Measurements from ENCODE around the gene PTH2R.
"Not testable (repeated sequence)": the region's sequence is repeated elsewhere in the genome, so short reads cannot be mapped to it uniquely, and the experiment has no call there.

Gene PTH2R

GRCh38 chr2:208375491-208376068 is 31.0 kb upstream of the PTH2R start:
- H3K27ac ChIP-seq, result no peak overlapping the region

DNA sequence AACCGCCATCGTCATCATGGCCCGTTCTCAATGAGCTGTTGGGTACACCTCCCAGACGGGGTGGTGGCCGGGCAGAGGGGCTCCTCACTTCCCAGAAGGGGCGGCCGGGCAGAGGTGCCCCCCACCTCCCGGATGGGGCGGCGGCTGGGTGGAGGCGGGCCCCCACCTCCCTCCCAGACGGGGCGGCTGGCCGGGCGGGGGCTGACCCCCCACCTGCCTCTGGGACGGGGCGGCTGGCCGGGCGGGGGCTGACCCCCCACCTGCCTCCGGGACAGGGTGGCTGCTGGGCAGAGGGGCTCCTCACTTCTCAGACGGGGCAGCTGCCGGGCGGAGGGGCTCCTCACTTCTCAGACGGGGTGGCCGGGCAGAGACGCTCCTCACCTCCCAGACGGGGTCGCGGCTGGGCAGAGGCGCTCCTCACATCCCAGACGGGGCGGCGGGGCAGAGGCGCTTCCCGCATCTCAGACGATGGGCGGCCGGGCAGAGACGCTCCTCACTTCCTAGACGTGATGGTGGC is 29.2 kb upstream of the PTH2R start:
- not testable (repeated sequence) for H3K27ac ChIP-seq

More at GRCh38 chr2:208375491-208376068, 31.0 kb upstream of the PTH2R start:
- TF ChIP-seq, protein P1, sequence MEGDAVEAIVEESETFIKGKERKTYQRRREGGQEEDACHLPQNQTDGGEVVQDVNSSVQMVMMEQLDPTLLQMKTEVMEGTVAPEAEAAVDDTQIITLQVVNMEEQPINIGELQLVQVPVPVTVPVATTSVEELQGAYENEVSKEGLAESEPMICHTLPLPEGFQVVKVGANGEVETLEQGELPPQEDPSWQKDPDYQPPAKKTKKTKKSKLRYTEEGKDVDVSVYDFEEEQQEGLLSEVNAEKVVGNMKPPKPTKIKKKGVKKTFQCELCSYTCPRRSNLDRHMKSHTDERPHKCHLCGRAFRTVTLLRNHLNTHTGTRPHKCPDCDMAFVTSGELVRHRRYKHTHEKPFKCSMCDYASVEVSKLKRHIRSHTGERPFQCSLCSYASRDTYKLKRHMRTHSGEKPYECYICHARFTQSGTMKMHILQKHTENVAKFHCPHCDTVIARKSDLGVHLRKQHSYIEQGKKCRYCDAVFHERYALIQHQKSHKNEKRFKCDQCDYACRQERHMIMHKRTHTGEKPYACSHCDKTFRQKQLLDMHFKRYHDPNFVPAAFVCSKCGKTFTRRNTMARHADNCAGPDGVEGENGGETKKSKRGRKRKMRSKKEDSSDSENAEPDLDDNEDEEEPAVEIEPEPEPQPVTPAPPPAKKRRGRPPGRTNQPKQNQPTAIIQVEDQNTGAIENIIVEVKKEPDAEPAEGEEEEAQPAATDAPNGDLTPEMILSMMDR (conservative IDR thresholded peaks at IDR 0.05), result no peak
- TF ChIP-seq ZFX (IDR thresholded peaks at IDR 0.05), result no peak

DNA sequence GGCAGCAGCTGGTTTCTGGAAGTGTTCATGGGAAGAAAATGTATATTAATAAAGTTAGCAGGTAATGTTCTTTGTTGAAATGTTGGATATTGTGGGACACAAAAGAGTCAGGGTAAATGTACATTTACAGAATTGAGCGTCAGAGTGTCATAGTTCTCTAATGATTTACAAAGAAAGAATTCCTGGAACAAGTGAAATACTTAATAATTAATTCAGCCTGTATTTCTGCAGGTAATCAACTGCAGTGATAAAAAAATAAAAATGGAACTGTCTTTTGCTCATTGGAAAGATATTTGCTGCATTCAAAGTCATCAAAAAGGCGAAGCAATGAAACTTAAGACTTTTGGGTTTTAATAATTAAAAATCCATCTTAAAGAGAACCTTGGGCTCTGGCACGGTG is 27.4 kb upstream of the PTH2R start:
- no peak overlapping the region for H3K27ac ChIP-seq
- no peak for TF ChIP-seq ZFX (IDR thresholded peaks at IDR 0.05)
- TF ChIP-seq, protein P1 (conservative IDR thresholded peaks at IDR 0.05), result no peak

- TF ChIP-seq, protein P1 (conservative IDR thresholded peaks at IDR 0.05), result no peak
- no peak for TF ChIP-seq ZFX (IDR thresholded peaks at IDR 0.05)
Measured at GRCh38 chr2:208384637-208385036, 22.0 kb upstream of the PTH2R start.

DNA sequence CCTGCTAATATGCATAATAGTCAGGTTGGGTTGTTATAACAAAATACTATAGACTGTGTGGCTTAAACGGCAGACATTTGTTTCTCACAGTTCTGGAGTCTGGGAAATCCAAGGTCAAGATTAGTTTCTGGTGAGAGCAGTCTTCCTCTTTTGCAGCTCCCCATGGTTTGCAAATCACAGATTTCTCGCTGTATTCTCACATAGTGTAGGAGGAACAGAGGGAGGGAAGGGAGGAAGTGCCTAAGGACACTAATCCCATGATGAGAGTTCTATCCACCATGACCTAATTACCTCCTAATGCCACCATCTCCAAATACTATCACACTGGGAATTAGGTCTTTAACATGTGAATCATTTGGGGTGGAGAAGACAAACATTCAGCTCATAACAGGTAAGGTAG is 20.1 kb upstream of the PTH2R start:
- TF ChIP-seq ZFX (IDR thresholded peaks at IDR 0.05), result no peak
- TF ChIP-seq, protein P1 (conservative IDR thresholded peaks at IDR 0.05), result no peak
- H3K27ac ChIP-seq, result no peak overlapping the region

More at GRCh38 chr2:208384637-208385036, 22.0 kb upstream of the PTH2R start:
- no peak overlapping the region for H3K27ac ChIP-seq

GRCh38 chr2:208389940-208390339 is 16.7 kb upstream of the PTH2R start:
- H3K27ac ChIP-seq, result no peak overlapping the region
- TF ChIP-seq, protein P1 (conservative IDR thresholded peaks at IDR 0.05), result no peak
- TF ChIP-seq ZFX (IDR thresholded peaks at IDR 0.05), result no peak

- no peak overlapping the region for H3K27ac ChIP-seq
- no peak for TF ChIP-seq ZFX (IDR thresholded peaks at IDR 0.05)
- TF ChIP-seq, protein P1 (conservative IDR thresholded peaks at IDR 0.05), result peak; percentile 32
Measured at GRCh38 chr2:208392300-208392699, 14.3 kb upstream of the PTH2R start.

GRCh38 chr2:208396796-208397195 is 9.8 kb upstream of the PTH2R start:
- not testable (repeated sequence) for H3K27ac ChIP-seq

Data from C4-2B (cell line).